DND-41 (cell line): ENCODE measurements around the gene AP1AR.

Experiments
- ATAC-seq: fragments of 200-7000 bp; cut with Tn5 transposase; 3 replicates; pipeline ENCODE4 v1.9.1; 2021; ENCODE audit warnings: low read depth; ENCODE audit not compliant: insufficient read depth
- DNase-seq: peaks from one replicate; pipeline ENCODE4 v3.0.0-alpha.2; 2020
- H2AFZ ChIP-seq: 2 replicates; pipeline ENCODE4 v1.6.0; 2012; ENCODE audit warnings: low read depth, low read length
- H3K27ac ChIP-seq: 2 replicates; pipeline ENCODE4 v1.5.1; 2012; ENCODE audit warnings: low read length, inconsistent platforms
- H3K27me3 ChIP-seq: fragments of 200-600 bp; sonication (generic); 2 replicates; pipeline ENCODE4 v1.6.0; 2012; ENCODE audit warnings: low read length, mild to moderate bottlenecking, inconsistent platforms; ENCODE audit not compliant: insufficient read depth, poor library complexity
- H3K36me3 ChIP-seq: 2 replicates; pipeline ENCODE4 v1.5.1; 2012; ENCODE audit warnings: low read length, inconsistent platforms; ENCODE audit not compliant: insufficient read depth
- H3K4me1 ChIP-seq: 2 replicates; pipeline ENCODE4 v1.5.1; 2012; ENCODE audit warnings: mild to moderate bottlenecking, low read length; ENCODE audit not compliant: insufficient read depth
- H3K4me2 ChIP-seq: 2 replicates; pipeline ENCODE4 v1.6.0; 2012; ENCODE audit warnings: mild to moderate bottlenecking, moderate library complexity, low read length, inconsistent platforms; ENCODE audit not compliant: insufficient read depth
- H3K4me3 ChIP-seq, 2 experiments: fragments of 200-600 bp in 1 of 2; shearing (Covaris generic) in 1 of 2; 2 replicates each; pipeline ENCODE4 v1.5.1; 2012 to 2016; ENCODE audit warnings: inconsistent platforms in 2 of 2, low read length in 2 of 2, mild to moderate bottlenecking in 2 of 2, low read depth in 1 of 2, moderate library complexity in 1 of 2
- H3K79me2 ChIP-seq: 2 replicates; pipeline ENCODE4 v1.6.0; 2012; ENCODE audit warnings: low read length, inconsistent platforms; ENCODE audit not compliant: insufficient read depth
- H3K9ac ChIP-seq: 2 replicates; pipeline ENCODE4 v1.6.0; 2012; ENCODE audit warnings: low read depth, mild to moderate bottlenecking, inconsistent platforms, low read length, moderate library complexity
- H3K9me3 ChIP-seq: 2 replicates; pipeline ENCODE4 v1.5.1; 2012; ENCODE audit warnings: low read length, moderate library complexity, mild to moderate bottlenecking, inconsistent platforms; ENCODE audit not compliant: insufficient read depth, severe bottlenecking
- H4K20me1 ChIP-seq: 2 replicates; pipeline ENCODE4 v1.6.0; 2012; ENCODE audit warnings: low read length; ENCODE audit not compliant: insufficient read depth
- EZH2 ChIP-seq: IDR thresholded peaks from 3 replicates; pipeline ENCODE4 v1.6.1; 2012; ENCODE audit warnings: borderline replicate concordance, low read depth, mild to moderate bottlenecking, moderate library complexity, low read length, inconsistent platforms; ENCODE audit not compliant: severe bottlenecking
- TF ChIP-seq, protein P1 (sequence below): IDR thresholded peaks from 2 replicates; pipeline ENCODE4 v1.5.1; 2012; ENCODE audit warnings: borderline replicate concordance, low read length, moderate library complexity, mild to moderate bottlenecking; ENCODE audit not compliant: poor library complexity, severe bottlenecking; ENCODE audit errors: extremely low read depth

AP1AR gene

DNA sequence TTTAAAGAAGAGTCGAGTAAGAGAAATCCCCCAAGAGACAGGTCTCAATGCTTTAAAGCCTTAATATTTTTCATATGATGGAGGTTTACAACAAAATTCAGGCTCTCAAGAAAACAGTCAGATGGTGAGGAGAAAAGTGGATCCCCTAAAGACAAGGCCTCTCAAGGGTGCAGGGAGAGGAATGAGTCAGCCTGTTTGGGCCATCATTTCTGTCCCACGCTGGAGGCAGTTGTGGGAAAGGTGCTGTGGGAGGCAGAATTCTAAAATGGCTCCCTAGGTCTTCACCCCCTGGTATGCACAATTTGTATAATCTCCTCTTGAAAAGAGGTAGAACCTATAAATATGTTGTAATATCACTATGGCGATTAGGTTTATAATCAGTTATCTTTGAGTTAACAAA, 58.8 kb downstream of the AP1AR start:
- DNase-seq, result no peak
- Histone ChIP-seq H3K9me3 (no peaks in the 10 kb centered on the region), H3K4me1 (peaks cover 43% of the 10 kb centered on the region), H3K27me3 (no peaks in the 10 kb centered on the region), H4K20me1 (no peaks in the 10 kb centered on the region), H2AFZ (peak overlapping the region; percentile 49; the same call in 1 of the 2 replicates), H3K4me3 (no peak overlapping the region), H3K4me2 (no peak overlapping the region), H3K9ac (no peak overlapping the region), H3K27ac (no peak overlapping the region), H3K36me3 (no peaks in the 10 kb centered on the region), H3K79me2 (peaks cover 7% of the 10 kb centered on the region)
- TF ChIP-seq EZH2, result no peak
- TF ChIP-seq, protein P1, sequence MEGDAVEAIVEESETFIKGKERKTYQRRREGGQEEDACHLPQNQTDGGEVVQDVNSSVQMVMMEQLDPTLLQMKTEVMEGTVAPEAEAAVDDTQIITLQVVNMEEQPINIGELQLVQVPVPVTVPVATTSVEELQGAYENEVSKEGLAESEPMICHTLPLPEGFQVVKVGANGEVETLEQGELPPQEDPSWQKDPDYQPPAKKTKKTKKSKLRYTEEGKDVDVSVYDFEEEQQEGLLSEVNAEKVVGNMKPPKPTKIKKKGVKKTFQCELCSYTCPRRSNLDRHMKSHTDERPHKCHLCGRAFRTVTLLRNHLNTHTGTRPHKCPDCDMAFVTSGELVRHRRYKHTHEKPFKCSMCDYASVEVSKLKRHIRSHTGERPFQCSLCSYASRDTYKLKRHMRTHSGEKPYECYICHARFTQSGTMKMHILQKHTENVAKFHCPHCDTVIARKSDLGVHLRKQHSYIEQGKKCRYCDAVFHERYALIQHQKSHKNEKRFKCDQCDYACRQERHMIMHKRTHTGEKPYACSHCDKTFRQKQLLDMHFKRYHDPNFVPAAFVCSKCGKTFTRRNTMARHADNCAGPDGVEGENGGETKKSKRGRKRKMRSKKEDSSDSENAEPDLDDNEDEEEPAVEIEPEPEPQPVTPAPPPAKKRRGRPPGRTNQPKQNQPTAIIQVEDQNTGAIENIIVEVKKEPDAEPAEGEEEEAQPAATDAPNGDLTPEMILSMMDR, result no peak
- ATAC-seq, result no peak

DNA sequence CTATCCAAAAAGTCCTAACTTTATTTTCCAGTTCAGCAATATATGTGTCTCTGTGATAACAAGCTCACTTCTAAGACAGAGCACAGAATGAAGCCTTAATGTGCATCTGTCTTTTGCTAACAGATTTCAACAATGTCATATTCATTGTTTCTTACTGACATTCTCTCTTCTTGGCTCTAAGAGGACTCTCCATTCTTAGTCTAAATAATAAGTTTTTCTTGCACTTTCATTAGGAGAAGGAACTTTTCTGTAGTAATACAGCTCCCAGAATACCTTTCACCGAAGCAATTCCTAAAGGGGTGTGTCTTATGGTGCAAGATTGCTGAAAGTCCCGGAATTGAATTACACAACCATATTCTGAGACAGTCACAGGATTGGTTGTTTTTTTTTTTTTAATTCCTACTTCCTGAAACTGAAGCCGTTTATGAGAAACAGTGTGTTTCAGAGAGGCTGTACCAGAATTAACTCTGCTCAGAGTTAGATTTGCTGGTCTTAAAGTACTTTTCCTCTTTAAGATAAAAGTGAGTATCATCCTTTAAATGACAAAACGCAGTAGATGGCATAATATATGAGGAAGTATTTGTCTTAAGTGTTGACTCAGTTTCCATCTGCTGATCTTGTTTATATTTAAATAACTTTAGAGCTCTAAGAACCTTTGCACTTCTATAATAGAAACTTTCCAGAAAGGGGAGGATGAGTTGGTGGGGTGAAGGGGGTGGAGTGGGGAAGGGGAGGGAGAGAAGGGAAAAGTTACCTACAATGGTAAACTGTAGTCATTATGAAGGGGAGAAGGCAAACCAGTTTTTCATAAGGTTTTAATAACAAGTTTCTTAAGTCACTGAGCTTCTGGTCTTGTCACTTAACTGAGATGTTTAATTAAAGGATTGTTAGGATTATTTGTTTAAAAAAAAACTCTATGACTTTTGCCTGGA, 65.6 kb downstream of the AP1AR start, which contains the start of gene ALPK1:
Gene ALPK1 (plus strand): TSS at position 421 of the 932 bp plus-strand sequence.
- peak within 1 kb of the TSS; percentile 68 for H3K27ac ChIP-seq
- H3K4me1 ChIP-seq, result peaks cover 29% of the 10 kb centered on the region

DNA sequence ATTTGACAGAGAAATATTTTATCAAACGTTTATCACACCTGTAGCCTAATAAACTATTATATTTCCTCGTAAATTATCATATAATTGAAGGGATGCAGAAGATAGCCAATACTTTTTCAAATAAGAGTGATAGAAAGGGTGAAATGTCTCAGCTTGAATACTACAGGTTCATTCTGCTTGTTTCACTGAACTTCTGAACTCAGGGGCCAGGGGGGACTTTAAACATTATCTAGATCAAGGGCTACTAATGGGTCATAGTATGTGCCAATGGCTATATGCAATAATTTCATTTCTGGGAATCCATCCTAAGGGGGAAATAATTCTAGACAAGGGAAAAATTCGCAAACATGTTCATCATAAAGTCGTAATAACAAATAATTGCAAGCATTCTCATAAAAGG, 68.1 kb downstream of the AP1AR start:
- Histone ChIP-seq H3K79me2 (peaks cover 17% of the 10 kb centered on the region), H3K9me3 (no peaks in the 10 kb centered on the region), H3K36me3 (peaks cover 8% of the 10 kb centered on the region; the same call in 1 of the 2 replicates), H3K27ac (no peak overlapping the region), H3K4me3 (no peak overlapping the region), H3K4me2 (no peak overlapping the region), H4K20me1 (no peaks in the 10 kb centered on the region), H3K4me1 (peaks cover 29% of the 10 kb centered on the region), H3K27me3 (no peaks in the 10 kb centered on the region), H3K9ac (no peak overlapping the region), H2AFZ (no peak overlapping the region)
- TF ChIP-seq EZH2, result no peak
- TF ChIP-seq, protein P1, result no peak
- DNase-seq (no peak), ATAC-seq (no peak)

More for the DNA sequence above, 65.6 kb downstream of the AP1AR start, which contains the start of gene ALPK1:
- Histone ChIP-seq H3K36me3 (no peaks in the 10 kb centered on the region), H3K9me3 (no peaks in the 10 kb centered on the region), H3K4me2 (peak within 1 kb of the TSS; percentile 72), H3K27me3 (no peaks in the 10 kb centered on the region), H3K4me3 (peak within 1 kb of the TSS; percentile 47 to 62), H4K20me1 (no peaks in the 10 kb centered on the region), H3K9ac (peak within 1 kb of the TSS; percentile 61), H2AFZ (peak within 1 kb of the TSS; percentile 84), H3K79me2 (peaks cover 17% of the 10 kb centered on the region)
- no peak for TF ChIP-seq EZH2
- TF ChIP-seq, protein P1, result no peak
- ATAC-seq (peak; percentile 98), DNase-seq (no peak)
